Measurements from ENCODE around the gene PTGIS. TPM values are rescaled to one million over a fixed set of nuclear protein-coding genes. Genes with fewer than 3 reads are reported as not detected.

PTGIS gene
- total and polyA plus RNA-seq, 2 donors (not counting 3 experiments of a cell fraction or from before 2014, with no cell fraction given): 6.2 to 11.8 TPM

DNA sequence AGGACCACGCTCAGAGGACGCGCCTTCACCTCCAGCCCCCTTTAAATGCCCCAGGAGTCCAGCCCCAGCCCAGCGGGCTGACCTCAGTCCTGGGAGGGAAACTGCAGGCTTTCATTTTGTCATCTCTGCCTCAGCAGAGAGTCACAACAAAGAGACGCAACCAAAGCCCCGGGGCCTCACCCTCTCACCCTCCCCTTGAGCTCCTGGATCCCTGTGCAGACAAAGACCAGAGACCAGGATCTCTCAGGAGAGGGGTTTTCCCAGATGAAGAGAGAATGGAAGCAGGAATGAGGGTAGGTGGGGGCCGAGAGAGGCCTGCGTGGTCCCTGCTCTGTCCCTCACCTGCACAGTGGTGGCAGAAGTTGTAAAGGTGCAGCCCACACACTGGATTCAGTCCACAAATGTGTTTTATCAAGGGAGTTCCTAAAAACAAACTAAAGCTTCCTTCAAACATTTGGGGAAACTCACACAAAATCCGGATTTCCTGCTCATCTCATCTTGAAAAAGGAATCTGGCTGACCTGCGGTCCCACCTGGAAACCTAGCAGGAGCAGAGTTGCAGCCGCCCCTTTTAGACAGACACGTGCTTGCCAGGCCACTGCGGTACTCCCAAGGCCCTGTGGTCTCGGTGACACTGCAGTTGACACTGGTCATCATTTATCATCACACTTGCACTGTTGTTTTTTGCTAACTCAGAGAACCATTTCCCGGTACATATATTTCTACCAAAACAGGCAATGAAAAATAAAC is 27.1 kb downstream of the PTGIS start:
- ChIA-PET POLR2A (no interaction called here), CTCF (interaction anchor here (0.5 to 12.5 kb wide), 57 partner anchors 9 to 1260 kb away, joined by 3 to 962 read pairs (median 5); partner anchors contain the start of gene B4GALT5)
- BruUV-seq (replicated peaks): no TSS peak

More for the DNA sequence above, 27.1 kb downstream of the PTGIS start:
- Histone ChIP-seq H3K27me3 (ENCODE audit: control insufficient read depth in 2 of 2, insufficient read depth in 2 of 2, low read length in 2 of 2) (no peaks in the 10 kb centered on the region), H3K9ac (replicated peaks; ENCODE audit: extremely low read depth, insufficient read depth, low read length) (no peak overlapping the region), H3K79me2 (ENCODE audit: control insufficient read depth, insufficient read depth, low read length) (no peaks in the 10 kb centered on the region), H3K9me3 (replicated peaks; ENCODE audit: control insufficient read depth, insufficient read depth, low read length) (no peaks in the 10 kb centered on the region), H3K36me3 (ENCODE audit: control insufficient read depth in 2 of 2, extremely low read depth in 1 of 2, insufficient read depth in 2 of 2, low read length in 2 of 2) (peaks cover 0 to 4% of the 10 kb centered on the region in 2 experiments), H3K4me1 (ENCODE audit: control insufficient read depth, extremely low read depth, insufficient read depth, low read length) (no peaks in the 10 kb centered on the region), H4K20me1 (replicated peaks; ENCODE audit: control insufficient read depth, extremely low read depth, insufficient read depth, low read length) (no peaks in the 10 kb centered on the region), H3K4me2 (ENCODE audit: insufficient read depth, low read length) (no peak overlapping the region), H3K9me1 (replicated peaks; ENCODE audit: control insufficient read depth, extremely low read depth, insufficient read depth, low read length) (no peaks in the 10 kb centered on the region), H2AFZ (ENCODE audit: low read depth, low read length) (no peak overlapping the region), H3K4me3 (replicated peaks in 1 of 3; ENCODE audit: insufficient read depth in 1 of 3, low read depth in 1 of 3, low read length in 3 of 3) (no peak overlapping the region), H3K27ac (ENCODE audit: insufficient read depth, low read depth, low read length) (no peak overlapping the region)
- TF ChIP-seq FOS (IDR thresholded peaks at IDR 0.05; ENCODE audit: borderline replicate concordance, insufficient read depth, low read length) (no peak), POLR2A (IDR thresholded peaks at IDR 0.05; ENCODE audit: low read depth, low read length) (no peak), MYC (IDR thresholded peaks at IDR 0.05; ENCODE audit: low read depth, low read length) (no peak), GATA2 (IDR thresholded peaks at IDR 0.05; ENCODE audit: insufficient read depth, insufficient read length, low read depth, low read length) (no peak), EZH2 (IDR thresholded peaks at IDR 0.05; ENCODE audit: borderline replicate concordance, low read depth, low read length, severe bottlenecking) (no peak), JUN (IDR thresholded peaks at IDR 0.05; ENCODE audit: borderline replicate concordance, insufficient read depth, insufficient read length, low read depth) (no peak), POLR2AphosphoS5 (IDR thresholded peaks at IDR 0.05; ENCODE audit: insufficient read depth, low read depth, low read length) (no peak)
- TF ChIP-seq, protein P1, sequence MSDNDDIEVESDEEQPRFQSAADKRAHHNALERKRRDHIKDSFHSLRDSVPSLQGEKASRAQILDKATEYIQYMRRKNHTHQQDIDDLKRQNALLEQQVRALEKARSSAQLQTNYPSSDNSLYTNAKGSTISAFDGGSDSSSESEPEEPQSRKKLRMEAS (IDR thresholded peaks at IDR 0.05; ENCODE audit: insufficient read depth, insufficient read length): no peak
- TF ChIP-seq, protein P2, sequence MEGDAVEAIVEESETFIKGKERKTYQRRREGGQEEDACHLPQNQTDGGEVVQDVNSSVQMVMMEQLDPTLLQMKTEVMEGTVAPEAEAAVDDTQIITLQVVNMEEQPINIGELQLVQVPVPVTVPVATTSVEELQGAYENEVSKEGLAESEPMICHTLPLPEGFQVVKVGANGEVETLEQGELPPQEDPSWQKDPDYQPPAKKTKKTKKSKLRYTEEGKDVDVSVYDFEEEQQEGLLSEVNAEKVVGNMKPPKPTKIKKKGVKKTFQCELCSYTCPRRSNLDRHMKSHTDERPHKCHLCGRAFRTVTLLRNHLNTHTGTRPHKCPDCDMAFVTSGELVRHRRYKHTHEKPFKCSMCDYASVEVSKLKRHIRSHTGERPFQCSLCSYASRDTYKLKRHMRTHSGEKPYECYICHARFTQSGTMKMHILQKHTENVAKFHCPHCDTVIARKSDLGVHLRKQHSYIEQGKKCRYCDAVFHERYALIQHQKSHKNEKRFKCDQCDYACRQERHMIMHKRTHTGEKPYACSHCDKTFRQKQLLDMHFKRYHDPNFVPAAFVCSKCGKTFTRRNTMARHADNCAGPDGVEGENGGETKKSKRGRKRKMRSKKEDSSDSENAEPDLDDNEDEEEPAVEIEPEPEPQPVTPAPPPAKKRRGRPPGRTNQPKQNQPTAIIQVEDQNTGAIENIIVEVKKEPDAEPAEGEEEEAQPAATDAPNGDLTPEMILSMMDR (IDR thresholded peaks at IDR 0.05; ENCODE audit: extremely low read depth in 1 of 2, insufficient read depth in 1 of 2, low read depth in 1 of 2, low read length in 2 of 2): no peak
- dilution Hi-C loops (cut with MboI; ENCODE audit: extremely low pct_ligation_motif_present, low sequenced_read_pairs) (no loop called here), intact Hi-C loops (cut with micrococcal nuclease) (loop anchor here (1.0 to 5.0 kb wide), 6 partner anchors 21 to 388 kb away; no protein-coding TSS in a partner anchor)
- no peak for DNase-seq (ENCODE audit: low read depth, low spot score)
- FAIRE-seq: no peak
